SKM-1 treated with dmso at 0.1 percent for 144 hours (cell line): ENCODE results near the gene NUP210.

Experiments used
- DNase-seq: peaks from one replicate; lab custom pipeline; 2025; ENCODE audit not compliant: unreplicated experiment; lab: John Stamatoyannopoulos, UW

Gene NUP210

GRCh38 chr3:13352621-13353131 lies 67.4 kb downstream of the NUP210 start:
- DNase-seq = peak; percentile 32

GRCh38 chr3:13349823-13350222 lies 70.3 kb downstream of the NUP210 start:
- DNase-seq = no peak

GRCh38 chr3:13348661-13349396 lies 71.3 kb downstream of the NUP210 start:
- no peak for DNase-seq

- DNase-seq = no peak
These were observed 72.0 kb downstream of the NUP210 start for GRCh38 chr3:13348100-13348499.

- no peak for DNase-seq
These were observed 72.7 kb downstream of the NUP210 start for GRCh38 chr3:13347390-13347950.

- DNase-seq = no peak
These were observed 73.4 kb downstream of the NUP210 start for GRCh38 chr3:13346481-13347389.

GRCh38 chr3:13345772-13346171 lies 74.3 kb downstream of the NUP210 start:
- DNase-seq = no peak

GRCh38 chr3:13345284-13345683 lies 74.8 kb downstream of the NUP210 start:
- no peak for DNase-seq

- no peak for DNase-seq
These were observed 75.5 kb downstream of the NUP210 start for GRCh38 chr3:13344663-13345062.

GRCh38 chr3:13343601-13344000 lies 76.5 kb downstream of the NUP210 start:
- DNase-seq = no peak

- DNase-seq = no peak
These were observed 78.8 kb downstream of the NUP210 start for GRCh38 chr3:13341229-13341905.

GRCh38 chr3:13339833-13340232 lies 80.3 kb downstream of the NUP210 start:
- no peak for DNase-seq

- DNase-seq = no peak
These were observed 81.1 kb downstream of the NUP210 start for GRCh38 chr3:13338996-13339395.

- no peak for DNase-seq
These were observed 81.9 kb downstream of the NUP210 start for GRCh38 chr3:13338231-13338630.

- no peak for DNase-seq
These were observed 83.5 kb downstream of the NUP210 start for GRCh38 chr3:13336592-13336991.

- DNase-seq = no peak
These were observed 84.6 kb downstream of the NUP210 start for GRCh38 chr3:13335503-13335902.

GRCh38 chr3:13335059-13335458 lies 85.1 kb downstream of the NUP210 start:
- no peak for DNase-seq

GRCh38 chr3:13333236-13333897 lies 86.8 kb downstream of the NUP210 start:
- DNase-seq = no peak

- no peak for DNase-seq
These were observed 87.4 kb downstream of the NUP210 start for GRCh38 chr3:13332740-13333139.

GRCh38 chr3:13332158-13332557 lies 88.0 kb downstream of the NUP210 start:
- no peak for DNase-seq

GRCh38 chr3:13329746-13330145 lies 90.4 kb downstream of the NUP210 start:
- no peak for DNase-seq
